HG03135 (cell line): Measurements from ENCODE around the gene ARHGEF33.

Experiments
- ATAC-seq: cut with Tn5 transposase; IDR thresholded peaks from one replicate; pipeline ENCODE4 v1.9.1; 2021; ENCODE audit warnings: mild to moderate bottlenecking, moderate library complexity; ENCODE audit not compliant: unreplicated experiment

The ARHGEF33 gene

GRCh38 chr2:38951766-38952165 is 62.1 kb downstream of the ARHGEF33 start:
- ATAC-seq, result no peak

GRCh38 chr2:38957972-38958371 is 68.3 kb downstream of the ARHGEF33 start:
- ATAC-seq, result no peak

GRCh38 chr2:38959466-38959865 is 69.8 kb downstream of the ARHGEF33 start:
- ATAC-seq, result no peak

GRCh38 chr2:38959938-38960608 is 70.4 kb downstream of the ARHGEF33 start:
- ATAC-seq, result no peak

GRCh38 chr2:38960609-38961320 is 71.1 kb downstream of the ARHGEF33 start:
- no peak for ATAC-seq

- ATAC-seq, result no peak
Observed at GRCh38 chr2:38966006-38966405, 76.3 kb downstream of the ARHGEF33 start.

- no peak for ATAC-seq
Observed at GRCh38 chr2:38966678-38967077, 77.0 kb downstream of the ARHGEF33 start.

- no peak for ATAC-seq
Observed at GRCh38 chr2:38968021-38968420, 78.3 kb downstream of the ARHGEF33 start.

- ATAC-seq, result no peak
Observed at GRCh38 chr2:38971377-38971776, 81.7 kb downstream of the ARHGEF33 start.

- ATAC-seq, result no peak
Observed at GRCh38 chr2:38973266-38973665, 83.6 kb downstream of the ARHGEF33 start.

GRCh38 chr2:38975042-38975441 is 85.4 kb downstream of the ARHGEF33 start:
- no peak for ATAC-seq

GRCh38 chr2:38977047-38977446 is 87.4 kb downstream of the ARHGEF33 start:
- ATAC-seq, result no peak

- no peak for ATAC-seq
Observed at GRCh38 chr2:38978296-38978903, 88.7 kb downstream of the ARHGEF33 start.

- ATAC-seq, result no peak
Observed at GRCh38 chr2:38978908-38979307, 89.2 kb downstream of the ARHGEF33 start.

GRCh38 chr2:38981003-38981669 is 91.5 kb downstream of the ARHGEF33 start:
- no peak for ATAC-seq

- no peak for ATAC-seq
Observed at GRCh38 chr2:38981670-38982357, 92.1 kb downstream of the ARHGEF33 start.

- no peak for ATAC-seq
Observed at GRCh38 chr2:38982498-38982897, 92.8 kb downstream of the ARHGEF33 start.

- no peak for ATAC-seq
Observed at GRCh38 chr2:38988716-38989115, 99.0 kb downstream of the ARHGEF33 start.

- ATAC-seq, result no peak
Observed at GRCh38 chr2:38991899-38992298, 102.2 kb downstream of the ARHGEF33 start.

- no peak for ATAC-seq
Observed at GRCh38 chr2:38997781-38998180, 108.1 kb downstream of the ARHGEF33 start.

- ATAC-seq, result no peak
Observed at GRCh38 chr2:39000552-39000951, 110.9 kb downstream of the ARHGEF33 start.
